Activated naive CD8-positive, alpha-beta T cell treated with anti-CD3 and anti-CD28 coated beads, Interleukin-2, amount 10 ng/mL, durations not matched to agents 7 days and 5 days (primary cell): Measurements from ENCODE around the gene PROCA1. TPM values are rescaled to one million over a fixed set of nuclear protein-coding genes. Genes with fewer than 3 reads are reported as not detected.
A peak's percentile ranks its signal among the peaks of the same experiment; 100 is the strongest.

Source experiments
- ATAC-seq: fragments of 150-1000 bp; cut with Tn5 transposase; one replicate; pipeline ENCODE4 v1.10.0; 2021; ENCODE audit warnings: low read depth, moderate library complexity
- POLR2A ChIA-PET: fragments of 350-600 bp; sonication (Branson Sonifier 250); formaldehyde crosslinking; loops from one replicate; lab custom pipeline; 2021; ENCODE audit warnings: antibody characterized with exemption; lab: Charles Lee
- DNase-seq: peaks from one replicate; pipeline ENCODE4 v3.0.0; 2021
- H3K27ac Mint-ChIP-seq: one replicate; pipeline ENCODE4 v1.8.0; 2022; ENCODE audit warnings: mild to moderate bottlenecking, mixed read lengths
- H3K27me3 Mint-ChIP-seq: one replicate; pipeline ENCODE4 v1.8.0; 2022; ENCODE audit warnings: mild to moderate bottlenecking, moderate library complexity, mixed read lengths
- H3K36me3 Mint-ChIP-seq: one replicate; pipeline ENCODE4 v1.8.0; 2021; ENCODE audit warnings: mild to moderate bottlenecking, mixed read lengths
- H3K4me1 Mint-ChIP-seq: one replicate; pipeline ENCODE4 v1.8.0; 2021; ENCODE audit warnings: mixed read lengths
- H3K4me3 Mint-ChIP-seq: one replicate; pipeline ENCODE4 v1.8.0; 2022; ENCODE audit warnings: mild to moderate bottlenecking, moderate library complexity, mixed read lengths
- H3K9me3 Mint-ChIP-seq: one replicate; pipeline ENCODE4 v1.8.0; 2021; ENCODE audit warnings: mixed read lengths
- total RNA-seq, 2 experiments: library from RNA; stranded (reverse); gene quantifications; one replicate each; pipeline ENCODE4 v1.2.3, GENCODE V29; 2021

PROCA1 gene, protein sequence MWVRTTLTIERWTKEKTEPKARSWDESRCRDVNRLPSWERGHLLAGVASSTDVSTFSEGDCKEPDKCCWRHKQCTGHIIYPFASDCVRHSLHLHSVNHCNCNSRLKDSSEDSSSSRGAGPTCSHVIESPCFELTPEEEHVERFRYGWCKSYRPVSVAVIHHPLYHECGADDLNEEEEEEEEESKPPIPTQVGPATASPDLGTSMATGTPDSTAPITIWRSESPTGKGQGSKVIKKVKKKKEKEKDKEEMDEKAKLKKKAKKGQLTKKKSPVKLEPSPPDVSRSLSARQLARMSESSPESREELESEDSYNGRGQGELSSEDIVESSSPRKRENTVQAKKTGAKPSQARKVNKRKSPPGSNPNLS
- total RNA-seq: 10 to 100 TPM; 12.0 to 12.1 TPM

DNA sequence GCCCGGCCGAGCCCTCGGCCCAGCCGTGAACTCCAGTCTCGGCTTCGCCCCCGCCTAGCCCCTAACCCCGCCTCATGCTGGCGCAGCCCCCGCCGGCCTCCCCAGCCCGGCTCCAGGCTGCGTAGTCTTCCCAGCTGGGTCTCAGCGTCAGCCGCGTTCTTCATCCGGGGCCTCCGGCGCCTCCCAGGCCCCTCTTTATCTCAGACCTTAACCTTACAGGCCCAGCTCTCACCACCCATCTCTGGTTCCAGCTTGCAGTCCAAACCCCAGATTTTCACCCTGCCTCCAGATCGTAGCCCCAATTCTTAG, at the start of gene PROCA1:
PROCA1 (minus strand) TSS at position 166 of the 309 bp plus-strand sequence. CDS start 228 bp downstream, outside the sequence.
- ATAC-seq: peak; percentile 43
- Mint-ChIP-seq H3K36me3 (peaks cover 6% of the 10 kb centered on the region), H3K4me1 (peaks cover 21% of the 10 kb centered on the region), H3K27me3 (peaks cover 22% of the 10 kb centered on the region), H3K9me3 (no peaks in the 10 kb centered on the region), H3K4me3 (peak within 1 kb of the TSS; percentile 95), H3K27ac (peak within 1 kb of the TSS; percentile 99)
- POLR2A ChIA-PET: interaction anchor here (0.6 to 3.3 kb wide), 17 partner anchors 10 to 240 kb away, joined by 3 to 50 read pairs (median 5); partner anchors contain the start of genes ALDOC, BLTP2, FLOT2 and NEK8
- DNase-seq: no peak

DNA sequence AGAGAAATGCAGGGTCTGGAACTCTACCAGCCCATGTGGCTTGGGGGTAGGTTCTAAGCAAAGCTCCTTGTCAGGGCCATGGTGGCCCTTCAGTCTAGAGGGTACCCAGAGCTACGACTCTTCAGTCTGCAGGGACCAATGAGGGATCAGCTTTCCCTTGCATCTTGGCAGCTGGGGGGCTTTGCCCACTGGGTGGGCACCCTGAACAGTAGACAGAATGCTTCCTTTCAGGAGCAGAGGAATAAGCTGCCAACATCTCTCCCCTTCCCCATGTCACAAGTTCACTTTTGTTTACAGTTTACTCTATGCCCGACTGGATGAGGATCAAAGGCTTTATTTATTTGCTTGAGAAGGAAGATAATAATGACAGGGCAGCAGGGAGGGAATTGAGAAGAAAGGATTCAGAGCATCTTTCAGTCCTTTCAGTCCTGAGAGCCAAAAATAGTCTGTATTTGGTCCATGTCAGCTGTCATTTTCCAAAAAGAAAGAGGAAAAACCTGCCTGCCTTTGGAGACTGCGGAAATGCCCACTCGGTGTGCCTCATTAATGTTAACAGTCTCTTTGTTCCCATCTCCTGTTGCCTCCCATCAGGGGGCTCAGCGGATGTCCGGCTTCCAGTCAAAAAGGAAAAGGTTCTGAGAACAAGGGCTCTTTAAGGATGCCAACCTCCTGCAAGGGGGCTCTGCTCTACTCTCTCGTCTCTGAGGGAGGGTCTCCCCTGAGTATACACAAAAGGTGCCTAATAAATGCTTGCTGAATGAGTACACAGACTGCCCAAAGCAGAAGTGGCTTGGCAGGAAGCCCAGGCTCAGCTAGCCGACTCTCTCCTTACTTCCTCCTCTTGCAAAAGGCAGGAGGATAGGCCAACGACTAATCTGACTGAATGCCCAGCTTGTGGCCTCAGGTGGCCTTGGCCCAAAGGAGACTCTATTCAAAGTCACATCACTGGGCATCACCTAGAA, 49.2 kb upstream of the PROCA1 start:
- H3K9me3 Mint-ChIP-seq: no peaks in the 10 kb centered on the region
- no peak overlapping the region for H3K27ac Mint-ChIP-seq
- no peaks in the 10 kb centered on the region for H3K27me3 Mint-ChIP-seq
- H3K36me3 Mint-ChIP-seq: peaks cover 6% of the 10 kb centered on the region
- peaks cover 11% of the 10 kb centered on the region for H3K4me1 Mint-ChIP-seq
- POLR2A ChIA-PET: interaction anchor here (1.8 kb wide), 1 partner anchor 34 kb away, joined by 6 read pairs; no protein-coding TSS in a partner anchor
- DNase-seq: no peak
- ATAC-seq: no peak
- no peak overlapping the region for H3K4me3 Mint-ChIP-seq

DNA sequence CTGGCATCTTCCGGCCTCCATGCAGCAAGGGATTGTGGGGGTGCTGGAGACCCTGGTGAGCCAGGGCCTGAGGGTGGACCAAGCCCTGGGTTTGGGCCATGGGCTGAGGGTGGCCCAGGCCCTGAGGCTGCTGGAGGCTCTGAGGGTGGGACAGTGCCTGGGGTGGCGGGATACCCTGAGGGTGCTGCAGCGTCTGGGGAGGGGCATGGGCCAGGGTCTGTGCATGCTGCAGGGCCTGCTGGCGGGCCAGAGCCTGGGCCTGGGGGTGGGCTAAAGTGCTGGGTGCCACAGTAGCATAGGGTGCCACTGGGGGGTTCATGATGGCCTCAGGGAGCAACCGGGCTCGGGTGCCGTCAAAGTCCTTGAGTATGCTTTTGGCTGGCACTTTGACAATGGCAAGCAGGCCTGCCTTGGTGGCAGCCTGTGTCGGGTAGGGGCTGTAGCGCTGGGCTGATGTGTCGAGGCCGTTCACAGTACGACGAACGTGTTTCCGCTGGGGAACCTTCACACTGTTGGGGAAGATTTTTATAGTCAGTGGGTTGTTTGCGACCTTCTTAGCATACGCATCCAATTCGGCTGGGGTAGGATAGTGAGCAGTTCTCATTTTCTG, 47.7 kb upstream of the PROCA1 start:
- no peaks in the 10 kb centered on the region for H3K9me3 Mint-ChIP-seq

DNA sequence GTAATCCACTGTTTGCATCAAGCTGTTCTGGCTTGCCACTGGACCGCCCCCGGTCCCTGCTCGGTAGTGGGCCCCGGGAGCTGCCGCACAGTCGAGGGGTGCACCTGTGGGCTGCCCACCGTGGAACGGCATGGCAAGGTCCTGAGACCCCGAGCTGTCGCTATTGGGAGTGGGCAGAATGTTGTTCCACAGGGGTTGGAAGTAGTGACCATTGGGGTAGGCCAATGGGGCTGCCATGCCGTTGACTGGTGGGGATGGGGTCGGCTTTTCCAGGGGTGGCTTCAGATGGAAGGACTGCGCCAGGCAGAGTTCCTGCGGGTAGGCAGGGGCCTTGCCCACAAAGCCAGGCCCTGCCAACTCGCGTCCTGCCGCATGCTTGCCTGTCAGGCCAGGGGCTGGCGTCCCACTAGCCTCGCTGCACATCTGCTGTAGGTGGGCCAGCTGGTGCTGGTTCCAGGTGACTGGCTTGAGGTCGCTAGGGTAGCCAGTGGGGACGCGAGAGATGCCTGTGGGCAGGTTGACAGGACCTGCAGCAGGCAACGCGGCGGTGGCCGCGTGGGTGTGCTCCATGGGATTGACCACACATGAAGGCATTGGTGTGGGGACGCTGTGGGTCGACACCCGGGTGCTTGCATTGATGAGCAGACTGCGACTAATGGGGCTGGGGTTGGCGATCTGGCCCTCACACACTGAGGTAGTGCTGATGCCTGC, 46.9 kb upstream of the PROCA1 start:
- Mint-ChIP-seq H3K36me3 (peaks cover 4% of the 10 kb centered on the region), H3K4me3 (no peak overlapping the region), H3K27ac (no peak overlapping the region), H3K9me3 (no peaks in the 10 kb centered on the region), H3K27me3 (no peaks in the 10 kb centered on the region), H3K4me1 (peaks cover 8% of the 10 kb centered on the region)
- ATAC-seq (no peak), DNase-seq (no peak)
- POLR2A ChIA-PET: no interaction called here

More for the DNA sequence above, 47.7 kb upstream of the PROCA1 start:
- Mint-ChIP-seq H3K4me3 (no peak overlapping the region), H3K4me1 (peaks cover 10% of the 10 kb centered on the region), H3K27me3 (no peaks in the 10 kb centered on the region), H3K36me3 (peaks cover 6% of the 10 kb centered on the region), H3K27ac (no peak overlapping the region)
- no peak for ATAC-seq
- no peak for DNase-seq
- POLR2A ChIA-PET: no interaction called here

DNA sequence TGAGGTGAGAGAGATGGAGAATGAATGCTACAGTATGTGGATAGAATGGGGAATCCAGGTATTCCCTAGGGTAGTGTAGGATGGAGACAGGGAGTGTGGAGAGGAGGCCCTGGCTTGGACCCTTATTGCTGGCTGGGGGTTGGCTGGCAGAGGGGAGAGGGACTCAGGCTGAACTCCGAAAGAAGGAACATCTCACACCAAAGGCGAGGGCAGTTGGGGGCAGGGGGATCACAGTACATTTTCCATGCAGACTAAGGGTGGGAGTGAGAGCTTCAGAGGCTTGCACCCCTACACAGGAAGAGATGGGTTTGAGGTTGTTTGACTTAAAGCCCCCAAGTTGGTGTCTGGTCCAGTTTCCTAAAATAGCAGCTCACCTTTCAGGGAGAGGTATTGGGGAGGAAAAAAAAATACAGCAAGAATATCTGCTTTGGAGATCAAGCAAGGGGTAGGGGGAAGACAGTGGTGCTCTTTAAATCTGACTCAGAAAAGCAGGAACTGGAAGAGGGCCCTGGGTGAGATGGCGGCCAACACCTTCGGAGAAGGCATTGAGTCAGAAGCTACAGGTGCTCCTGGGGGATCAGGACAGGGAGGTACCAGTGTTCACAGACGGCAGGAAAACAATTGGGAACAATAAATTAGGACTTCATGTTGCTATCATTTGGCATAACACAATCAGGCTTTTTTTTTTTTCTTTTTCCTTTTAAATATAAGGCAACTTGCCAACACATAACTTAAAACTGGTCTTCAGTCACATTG, 44.5 kb upstream of the PROCA1 start:
- Mint-ChIP-seq H3K27me3 (no peaks in the 10 kb centered on the region), H3K27ac (peak overlapping the region; percentile 15), H3K9me3 (no peaks in the 10 kb centered on the region), H3K4me1 (peaks cover 3% of the 10 kb centered on the region), H3K4me3 (no peak overlapping the region), H3K36me3 (peaks cover 4% of the 10 kb centered on the region)
- no peak for DNase-seq
- POLR2A ChIA-PET: interaction anchor here (0.7 kb wide), 1 partner anchor 28 kb away, joined by 3 read pairs; no protein-coding TSS in a partner anchor
- no peak for ATAC-seq

DNA sequence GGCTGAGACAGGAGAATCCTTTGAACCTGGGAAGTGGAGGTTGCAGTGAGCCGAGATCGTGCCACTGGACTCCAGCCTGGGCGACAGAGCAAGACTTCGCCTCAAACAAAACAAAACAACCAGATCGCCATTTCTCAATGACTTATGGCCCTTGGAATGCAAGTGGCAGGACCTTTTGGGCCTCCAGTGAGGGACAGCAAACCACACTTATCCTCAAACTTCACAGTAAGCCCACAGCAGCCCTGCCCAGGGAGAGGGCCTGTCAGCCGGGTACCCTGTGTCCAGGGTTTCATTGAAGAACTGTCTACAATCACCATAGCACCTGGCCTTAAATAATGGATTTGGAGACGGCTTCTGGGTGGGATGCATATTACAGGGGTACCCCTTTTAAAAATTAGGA, 43.8 kb upstream of the PROCA1 start:
- peaks cover 4% of the 10 kb centered on the region for H3K36me3 Mint-ChIP-seq
- H3K9me3 Mint-ChIP-seq: no peaks in the 10 kb centered on the region
- H3K4me1 Mint-ChIP-seq: peaks cover 2% of the 10 kb centered on the region
- H3K27me3 Mint-ChIP-seq: no peaks in the 10 kb centered on the region
- ATAC-seq (no peak), DNase-seq (no peak)
- POLR2A ChIA-PET: interaction anchor here (13.1 kb wide), 1 partner anchor 28 kb away, joined by 266 read pairs; the partner anchor contains the start of genes NEK8 and TLCD1
- H3K4me3 Mint-ChIP-seq: no peak overlapping the region
- no peak overlapping the region for H3K27ac Mint-ChIP-seq

DNA sequence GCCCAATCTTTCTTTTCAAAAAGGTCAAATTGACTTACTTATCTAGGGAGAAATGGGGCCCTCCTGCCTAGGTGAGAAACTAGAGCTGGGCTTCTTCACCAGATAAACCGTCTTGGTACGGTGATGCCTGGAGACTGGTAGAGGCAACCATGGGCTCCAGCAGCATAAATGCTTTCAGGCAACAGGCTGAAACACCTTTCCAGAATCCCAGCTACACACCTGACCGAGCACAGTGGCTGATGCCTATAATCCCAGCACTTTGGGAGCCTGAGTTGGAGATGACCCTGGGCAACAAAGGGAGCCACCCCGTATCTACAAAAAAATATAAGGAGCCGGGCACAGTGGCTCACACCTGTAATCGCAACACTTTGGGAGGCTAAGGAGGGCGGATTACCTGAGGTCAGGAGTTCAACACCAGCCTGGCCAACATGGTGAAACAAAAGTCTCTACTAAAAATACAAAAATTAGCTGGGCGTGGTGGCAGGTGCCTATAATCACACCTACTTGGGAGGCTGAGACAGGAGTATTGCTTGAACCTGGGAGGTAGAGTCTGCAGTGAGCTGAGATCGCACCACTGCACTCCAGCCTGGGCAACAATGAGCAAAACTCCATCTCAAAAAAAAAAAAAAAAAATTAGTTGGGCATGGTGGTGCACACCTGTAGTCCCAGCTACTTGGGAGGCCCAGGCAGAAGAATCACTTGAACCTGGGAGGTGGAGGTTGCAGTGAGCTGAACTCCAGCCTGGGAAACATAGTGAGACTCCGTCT, 40.1 kb upstream of the PROCA1 start:
- ATAC-seq (no peak), DNase-seq (no peak)
- POLR2A ChIA-PET: interaction anchor here (0.9 to 13.1 kb wide), 4 partner anchors 8 to 33 kb away, joined by 3 to 266 read pairs (median 5); partner anchors contain the start of genes NEK8, RPL23A and TLCD1
- peaks cover 12% of the 10 kb centered on the region for H3K4me1 Mint-ChIP-seq
- H3K27me3 Mint-ChIP-seq: no peaks in the 10 kb centered on the region
- H3K36me3 Mint-ChIP-seq: peaks cover 2% of the 10 kb centered on the region
- H3K27ac Mint-ChIP-seq: no peak overlapping the region
- H3K9me3 Mint-ChIP-seq: no peaks in the 10 kb centered on the region
- no peak overlapping the region for H3K4me3 Mint-ChIP-seq

DNA sequence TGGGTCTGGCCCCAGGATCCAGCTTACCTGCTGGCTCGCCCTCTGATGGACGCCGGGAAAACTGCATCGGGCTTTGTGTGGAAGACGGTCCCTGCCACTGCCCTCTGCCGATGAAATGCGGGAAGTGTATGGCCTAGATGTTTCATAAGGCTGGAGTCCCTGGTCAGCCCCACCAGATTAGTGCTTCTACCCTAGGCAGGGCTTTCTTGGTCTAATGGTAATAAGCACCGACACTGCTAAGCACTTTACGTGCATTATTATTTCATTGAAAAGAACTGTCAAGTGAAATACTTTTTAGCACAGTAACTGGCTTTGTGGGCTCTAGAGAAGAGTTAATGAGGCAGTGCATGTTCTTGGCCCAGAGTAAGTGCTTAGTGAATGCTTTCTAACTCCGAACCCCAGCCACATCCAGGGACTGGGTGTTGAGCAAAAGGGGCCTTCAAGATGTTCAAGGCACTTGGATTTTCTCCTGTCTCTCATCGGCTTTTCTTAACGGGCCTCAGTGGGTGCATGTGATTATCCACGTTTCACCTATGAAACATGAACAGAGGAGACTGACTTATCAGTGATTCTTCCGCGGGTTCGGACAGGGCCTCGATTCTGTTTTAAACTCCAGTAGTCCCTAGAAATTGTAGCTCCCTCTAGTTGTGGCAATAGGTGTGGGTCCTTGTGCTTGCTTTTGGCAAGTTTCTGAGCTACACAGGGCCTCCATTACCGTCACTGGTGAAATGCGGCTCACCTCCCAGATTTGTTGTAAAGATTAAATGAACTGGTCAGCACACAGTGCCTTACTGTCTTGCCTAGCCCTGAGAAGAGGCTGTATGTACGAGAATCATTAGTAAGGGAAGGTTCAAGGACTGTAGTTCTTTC, 38.7 kb upstream of the PROCA1 start:
- H3K4me3 Mint-ChIP-seq: no peak overlapping the region
- H3K36me3 Mint-ChIP-seq: peaks cover 2% of the 10 kb centered on the region
- H3K27me3 Mint-ChIP-seq: no peaks in the 10 kb centered on the region
- peak; percentile 76 for ATAC-seq
- peak; percentile 88 for DNase-seq
- POLR2A ChIA-PET: interaction anchor here (0.8 to 13.1 kb wide), 4 partner anchors 23 to 39 kb away, joined by 4 to 266 read pairs (median 6); partner anchors contain the start of genes NEK8, PROCA1, RPL23A and TLCD1
- H3K4me1 Mint-ChIP-seq: peaks cover 19% of the 10 kb centered on the region
- no peaks in the 10 kb centered on the region for H3K9me3 Mint-ChIP-seq
- H3K27ac Mint-ChIP-seq: no peak overlapping the region

DNA sequence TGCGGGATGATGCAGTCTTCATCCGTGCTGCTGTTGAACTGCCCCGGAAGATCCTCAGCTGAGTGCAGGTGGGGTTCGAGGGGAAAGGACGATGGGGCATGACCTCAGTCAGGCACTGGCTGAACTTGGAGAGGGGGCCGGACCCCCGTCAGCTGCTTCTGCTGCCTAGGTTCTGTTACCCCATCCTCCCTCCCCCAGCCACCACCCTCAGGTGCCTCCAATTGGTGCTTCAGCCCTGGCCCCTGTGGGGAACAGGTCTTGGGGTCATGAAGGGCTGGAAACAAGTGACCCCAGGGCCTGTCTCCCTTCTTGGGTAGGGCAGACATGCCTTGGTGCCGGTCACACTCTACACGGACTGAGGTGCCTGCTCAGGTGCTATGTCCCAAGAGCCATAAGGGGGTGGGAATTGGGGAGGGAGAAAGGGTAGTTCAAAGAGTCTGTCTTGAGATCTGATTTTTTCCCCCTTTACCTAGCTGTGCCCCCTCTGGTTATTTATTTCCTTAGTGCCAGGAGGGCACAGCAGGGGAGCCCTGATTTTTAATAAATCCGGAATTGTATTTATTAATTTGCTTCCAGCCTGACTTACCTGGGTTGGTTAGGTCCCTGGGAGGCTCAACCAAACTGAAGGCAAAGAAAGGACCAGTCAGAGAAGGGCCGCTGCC, 38.0 kb upstream of the PROCA1 start:
- Mint-ChIP-seq H3K27ac (no peak overlapping the region), H3K9me3 (no peaks in the 10 kb centered on the region), H3K36me3 (peaks cover 2% of the 10 kb centered on the region), H3K4me1 (peaks cover 21% of the 10 kb centered on the region), H3K4me3 (no peak overlapping the region), H3K27me3 (no peaks in the 10 kb centered on the region)
- ATAC-seq (no peak), DNase-seq (no peak)
- POLR2A ChIA-PET: interaction anchor here (0.8 to 13.1 kb wide), 4 partner anchors 22 to 38 kb away, joined by 4 to 266 read pairs (median 6); partner anchors contain the start of genes NEK8, PROCA1, RPL23A and TLCD1

DNA sequence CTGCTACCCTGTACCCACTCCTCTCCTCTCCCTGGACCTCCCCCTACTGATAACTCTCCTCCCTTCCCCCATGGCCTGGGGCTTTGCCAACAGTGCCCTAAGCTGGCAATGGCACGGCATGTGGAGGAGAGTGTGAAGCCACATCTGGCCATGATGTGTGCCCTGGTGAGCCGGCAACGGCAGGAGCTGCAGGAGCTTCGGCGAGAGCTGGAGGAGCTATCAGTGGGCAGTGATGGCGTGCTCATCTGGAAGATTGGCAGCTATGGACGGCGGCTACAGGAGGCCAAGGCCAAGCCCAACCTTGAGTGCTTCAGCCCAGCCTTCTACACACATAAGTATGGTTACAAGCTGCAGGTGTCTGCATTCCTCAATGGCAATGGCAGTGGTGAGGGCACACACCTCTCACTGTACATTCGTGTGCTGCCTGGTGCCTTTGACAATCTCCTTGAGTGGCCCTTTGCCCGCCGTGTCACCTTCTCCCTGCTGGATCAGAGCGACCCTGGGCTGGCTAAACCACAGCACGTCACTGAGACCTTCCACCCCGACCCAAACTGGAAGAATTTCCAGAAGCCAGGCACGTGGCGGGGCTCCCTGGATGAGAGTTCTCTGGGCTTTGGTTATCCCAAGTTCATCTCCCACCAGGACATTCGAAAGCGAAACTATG, 37.3 kb upstream of the PROCA1 start:
- ATAC-seq (no peak), DNase-seq (no peak)
- Mint-ChIP-seq H3K27me3 (no peaks in the 10 kb centered on the region), H3K27ac (no peak overlapping the region), H3K4me3 (no peak overlapping the region), H3K9me3 (no peaks in the 10 kb centered on the region), H3K36me3 (peaks cover 2% of the 10 kb centered on the region), H3K4me1 (peaks cover 21% of the 10 kb centered on the region)
- POLR2A ChIA-PET: interaction anchor here (2.4 to 13.1 kb wide), 2 partner anchors 22 to 29 kb away, joined by 9 to 266 read pairs; partner anchors contain the start of genes NEK8, RPL23A and TLCD1
